BLaER1 treated with 17β-estradiol and CSF1 and Interleukin-3, amounts not matched to agents 10 nM and 100 nM (cell line): ENCODE measurements around the gene SEL1L.

Source experiments
- H3K27ac ChIP-seq, 11 experiments: shearing (Covaris generic); formaldehyde crosslinking; 2 replicates each; pipeline ENCODE4 v1.8.1; 2022
- H3K27me3 ChIP-seq, 11 experiments: shearing (Covaris generic); formaldehyde crosslinking; 2 replicates each; pipeline ENCODE4 v1.8.1; 2022
- H3K36me3 ChIP-seq, 11 experiments: shearing (Covaris generic); formaldehyde crosslinking; 2 replicates each; pipeline ENCODE4 v1.8.1; 2022
- H3K4me1 ChIP-seq, 10 experiments: shearing (Covaris generic); formaldehyde crosslinking; 2 replicates each; pipeline ENCODE4 v1.8.1; 2022
- H3K4me2 ChIP-seq, 11 experiments: shearing (Covaris generic); formaldehyde crosslinking; 2 replicates each; pipeline ENCODE4 v1.8.1; 2022
- H3K4me3 ChIP-seq, 10 experiments: shearing (Covaris generic); formaldehyde crosslinking; 2 replicates each; pipeline ENCODE4 v1.8.1; 2022
- H3K9ac ChIP-seq, 11 experiments: shearing (Covaris generic); formaldehyde crosslinking; 2 replicates each; pipeline ENCODE4 v1.8.1; 2022
- H3K9me3 ChIP-seq, 11 experiments: shearing (Covaris generic); formaldehyde crosslinking; replicated peaks in 1 of 11; 2 replicates each; pipeline ENCODE4 v1.8.1; 2022
- H4K20me1 ChIP-seq, 11 experiments: shearing (Covaris generic); formaldehyde crosslinking; 2 replicates each; pipeline ENCODE4 v1.8.1; 2022
- Cebpa-rat ChIP-seq, 11 experiments: shearing (Covaris generic); IDR thresholded peaks; 2 replicates each; pipeline ENCODE4 v1.8.1; 2022

Gene SEL1L

GRCh38 chr14:81429028-81429427 is 104.6 kb downstream of the SEL1L start:
- Histone ChIP-seq H3K9ac (no peak overlapping the region), H3K4me2 (no peak overlapping the region), H3K27ac (no peak overlapping the region), H3K4me1 (peaks cover 0 to 26% (median 6%) of the 10 kb centered on the region in 10 experiments; a peak in 11 of 20 replicates), H3K27me3 (peaks cover 9 to 80% (median 13%) of the 10 kb centered on the region in 11 experiments), H3K4me3 (no peak overlapping the region), H4K20me1 (no peaks in the 10 kb centered on the region), H3K9me3 (no peaks in the 10 kb centered on the region), H3K36me3 (no peaks in the 10 kb centered on the region)
- TF ChIP-seq Cebpa-rat (IDR thresholded peaks at IDR 0.05): no peak

GRCh38 chr14:81427348-81428058 is 106.2 kb downstream of the SEL1L start:
- no peak overlapping the region for H3K27ac ChIP-seq
- H3K4me1 ChIP-seq: peaks cover 0 to 41% (median 9%) of the 10 kb centered on the region in 10 experiments; a peak in 11 of 20 replicates
- no peak for TF ChIP-seq Cebpa-rat (IDR thresholded peaks at IDR 0.05)
- no peak overlapping the region for H3K9ac ChIP-seq
- H4K20me1 ChIP-seq: no peaks in the 10 kb centered on the region
- peaks cover 0 to 2% (median 0%) of the 10 kb centered on the region in 11 experiments; a peak in 2 of 22 replicates for H3K9me3 ChIP-seq
- H3K4me3 ChIP-seq: no peak overlapping the region
- peaks cover 0 to 65% (median 0%) of the 10 kb centered on the region in 11 experiments; a peak in 4 of 22 replicates for H3K27me3 ChIP-seq
- H3K36me3 ChIP-seq: no peaks in the 10 kb centered on the region
- H3K4me2 ChIP-seq: peak overlapping the region in 6 of 11 experiments; percentile 8 to 58 (median 45); a peak in 11 of 22 replicates

- Histone ChIP-seq H3K9me3 (peaks cover 3 to 39% (median 11%) of the 10 kb centered on the region in 11 experiments; a peak in 19 of 22 replicates), H3K4me1 (peaks cover 0 to 51% (median 9%) of the 10 kb centered on the region in 10 experiments; a peak in 11 of 20 replicates), H3K27ac (no peak overlapping the region; a peak in 1 of 22 replicates), H3K9ac (no peak overlapping the region), H3K27me3 (peaks cover 0 to 71% (median 0%) of the 10 kb centered on the region in 11 experiments; a peak in 4 of 22 replicates), H3K4me2 (peak overlapping the region in 5 of 11 experiments; percentile 20 to 85 (median 51); a peak in 9 of 22 replicates), H3K36me3 (no peaks in the 10 kb centered on the region), H3K4me3 (no peak overlapping the region; a peak in 1 of 20 replicates), H4K20me1 (no peaks in the 10 kb centered on the region)
- no peak for TF ChIP-seq Cebpa-rat (IDR thresholded peaks at IDR 0.05)
These were observed 110.1 kb downstream of the SEL1L start for GRCh38 chr14:81423504-81423903.
